ENCODE data around the gene ST3GAL6.
A peak's percentile ranks its signal among the peaks of the same experiment; 100 is the strongest.
"Not testable (repeated sequence)": the region's sequence is repeated elsewhere in the genome, so short reads cannot be mapped to it uniquely, and the experiment has no call there.

The ST3GAL6 gene

GRCh38 chr3:98805571-98805970 is 42.4 kb downstream of the ST3GAL6 start:
- DNase-seq (ENCODE audit: low spot score), result no peak

DNA sequence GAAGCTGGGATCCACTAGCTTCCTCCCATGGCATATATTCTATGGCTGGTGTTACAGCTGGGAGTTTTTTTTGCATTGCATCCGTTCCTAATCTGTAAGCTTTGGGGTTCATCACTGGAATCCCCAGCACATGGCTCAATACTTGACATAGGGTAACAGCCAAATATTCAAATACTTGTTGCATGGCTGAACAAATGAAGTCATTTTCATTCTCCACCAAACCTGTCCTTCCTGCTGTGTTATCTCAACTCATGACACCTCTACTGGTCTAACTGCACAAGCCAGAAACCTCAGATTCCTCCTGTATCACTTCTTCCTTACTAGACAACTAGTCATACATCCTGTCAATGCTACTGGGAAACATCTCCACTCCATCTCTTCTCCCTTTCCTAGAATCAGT is 43.4 kb downstream of the ST3GAL6 start:
- no peak for DNase-seq (ENCODE audit: low spot score)

GRCh38 chr3:98807011-98807410 is 43.9 kb downstream of the ST3GAL6 start:
- DNase-seq (ENCODE audit: low spot score), result no peak

DNA sequence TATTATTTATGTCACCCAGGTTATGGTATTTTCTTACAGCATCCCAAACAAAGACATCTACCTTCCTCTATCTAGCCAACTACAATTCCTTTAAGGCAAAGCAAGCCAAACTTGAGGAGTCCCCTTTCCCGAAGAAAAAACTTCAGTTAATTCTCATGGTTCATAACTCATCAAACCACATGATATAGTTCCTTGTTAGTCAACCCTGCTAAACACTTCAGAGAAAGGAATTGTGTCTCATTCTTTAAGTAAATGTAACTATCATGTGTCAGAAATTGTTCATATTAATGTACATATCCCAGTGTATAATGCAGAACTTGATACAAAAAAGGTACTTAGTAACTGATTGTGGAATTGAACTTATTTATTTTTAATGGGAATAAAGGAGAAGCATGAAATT is 44.4 kb downstream of the ST3GAL6 start:
- DNase-seq (ENCODE audit: low spot score), result no peak

GRCh38 chr3:98808071-98808470 is 44.9 kb downstream of the ST3GAL6 start:
- no peak for DNase-seq (ENCODE audit: low spot score)

- DNase-seq (ENCODE audit: low spot score), result no peak
Measured at GRCh38 chr3:98809557-98809956, 46.4 kb downstream of the ST3GAL6 start.

DNA sequence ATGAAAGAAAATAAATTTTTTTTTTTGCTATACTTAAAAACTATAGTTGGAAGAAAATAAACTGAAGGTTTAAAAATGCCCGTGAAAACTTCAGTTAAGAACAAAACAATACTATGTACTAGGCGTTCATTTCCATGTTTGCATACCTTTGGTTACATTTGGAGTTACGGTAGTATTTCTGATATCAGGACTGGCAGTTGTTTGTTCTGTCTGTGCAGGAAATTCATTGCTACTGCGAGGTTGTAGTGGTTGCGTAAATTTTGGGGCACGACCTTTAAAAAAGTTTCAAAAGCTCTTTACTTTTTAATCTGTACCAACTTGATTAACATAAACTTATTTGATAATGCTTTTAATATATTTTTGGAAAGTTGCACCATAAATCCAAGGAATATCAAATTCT is 47.9 kb downstream of the ST3GAL6 start:
- DNase-seq (ENCODE audit: low spot score), result no peak

DNA sequence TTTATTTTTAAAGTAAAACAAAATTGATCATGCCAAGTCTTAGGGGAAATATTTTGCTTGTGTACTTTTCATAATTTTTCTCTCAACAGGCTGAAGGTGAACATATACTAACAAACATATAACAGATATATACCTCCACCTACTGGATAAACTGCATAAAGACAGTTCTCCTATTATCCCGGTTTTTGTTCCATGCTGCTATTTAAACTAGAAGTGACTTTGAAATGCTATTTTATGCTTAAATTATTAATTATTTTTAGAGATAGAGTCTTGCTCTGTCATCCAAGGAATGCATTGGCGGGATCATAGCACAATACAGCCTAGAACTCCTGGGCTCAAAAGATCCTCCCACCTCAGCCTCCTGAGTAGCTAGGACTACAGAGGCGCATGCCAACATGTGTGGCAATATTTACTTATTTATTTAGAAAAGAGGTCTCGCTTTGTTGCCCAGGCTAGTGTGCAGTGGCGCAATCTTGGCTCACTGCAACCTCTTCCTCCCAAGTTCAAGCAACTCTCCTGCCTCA is 49.8 kb downstream of the ST3GAL6 start:
- DNase-seq (ENCODE audit: low spot score), result peak; percentile 31

DNA sequence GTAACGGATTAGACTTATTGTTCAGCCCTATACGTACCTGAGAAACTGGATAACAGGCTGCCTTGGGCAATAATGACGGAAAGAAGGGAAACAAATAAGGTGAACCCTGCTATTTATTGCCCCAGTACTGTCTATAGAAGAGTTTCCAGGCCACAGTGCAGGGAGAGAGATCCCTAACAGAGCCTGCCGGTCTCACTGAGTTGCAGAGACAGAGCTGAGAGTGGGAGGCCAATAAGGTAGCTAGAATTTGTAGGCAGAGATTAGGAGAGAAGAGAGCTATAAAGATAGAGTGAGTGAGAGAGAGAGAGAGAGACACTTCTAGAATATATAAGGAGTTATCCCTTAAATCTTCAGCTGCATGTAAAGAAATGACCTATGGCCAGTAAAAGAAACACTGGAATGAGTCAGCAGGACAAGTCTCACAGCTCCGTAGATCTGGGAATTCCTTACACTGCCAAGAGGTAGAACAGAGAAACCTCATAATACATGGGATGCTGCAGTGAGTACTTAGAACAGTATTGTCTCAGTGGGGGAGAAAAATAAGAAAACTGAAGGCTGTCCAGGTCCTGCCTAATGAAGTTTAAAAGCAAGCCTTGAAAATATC is 51.8 kb downstream of the ST3GAL6 start:
- DNase-seq (ENCODE audit: low spot score), result no peak

DNA sequence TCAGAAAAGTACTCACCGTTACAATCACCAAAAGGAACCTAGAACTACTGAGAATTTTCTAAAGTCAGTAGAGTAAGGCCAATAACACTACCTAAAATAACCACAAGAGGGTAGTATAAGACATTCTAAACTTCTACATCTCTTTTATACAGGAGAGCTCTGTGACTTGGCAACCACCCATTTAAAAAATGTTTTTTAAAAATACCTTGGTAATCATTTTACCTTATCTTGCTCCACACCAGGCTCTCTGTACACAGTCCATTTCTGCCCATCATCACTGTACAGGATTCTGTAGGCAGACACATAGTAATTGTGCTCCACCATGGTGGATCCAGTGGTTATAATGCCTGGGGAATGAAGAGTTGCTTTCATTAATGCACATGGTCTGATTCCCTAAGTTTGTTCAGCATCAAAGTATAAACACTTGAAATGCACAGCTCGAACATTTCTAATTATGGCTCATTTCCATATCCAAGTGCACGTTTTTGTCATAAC is 54.5 kb downstream of the ST3GAL6 start:
- peak; percentile 47 for DNase-seq (ENCODE audit: low spot score)

DNA sequence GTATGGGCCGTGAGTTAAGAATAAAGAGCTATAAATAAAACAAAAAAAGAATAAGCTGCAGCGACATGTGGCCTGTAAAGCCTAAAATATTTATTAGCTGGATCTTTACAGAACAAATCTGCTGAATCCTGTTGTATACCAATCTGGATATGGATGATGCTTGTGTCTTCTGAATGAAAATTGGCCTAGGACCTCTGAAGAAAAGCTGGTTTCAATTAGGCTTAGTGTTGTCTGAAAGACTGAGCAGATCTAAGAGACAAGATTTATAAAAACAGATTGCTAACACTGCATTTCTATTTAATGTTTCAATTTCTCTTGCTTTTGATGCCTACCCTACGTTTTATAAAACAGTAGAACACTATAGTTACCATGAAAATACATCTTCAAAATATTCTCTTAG is 57.9 kb downstream of the ST3GAL6 start:
- no peak for DNase-seq (ENCODE audit: low spot score)

- no peak for DNase-seq (ENCODE audit: low spot score)
Measured at GRCh38 chr3:98823791-98824190, 60.7 kb downstream of the ST3GAL6 start.

GRCh38 chr3:98824256-98824655 is 61.1 kb downstream of the ST3GAL6 start:
- no peak for DNase-seq (ENCODE audit: low spot score)

DNA sequence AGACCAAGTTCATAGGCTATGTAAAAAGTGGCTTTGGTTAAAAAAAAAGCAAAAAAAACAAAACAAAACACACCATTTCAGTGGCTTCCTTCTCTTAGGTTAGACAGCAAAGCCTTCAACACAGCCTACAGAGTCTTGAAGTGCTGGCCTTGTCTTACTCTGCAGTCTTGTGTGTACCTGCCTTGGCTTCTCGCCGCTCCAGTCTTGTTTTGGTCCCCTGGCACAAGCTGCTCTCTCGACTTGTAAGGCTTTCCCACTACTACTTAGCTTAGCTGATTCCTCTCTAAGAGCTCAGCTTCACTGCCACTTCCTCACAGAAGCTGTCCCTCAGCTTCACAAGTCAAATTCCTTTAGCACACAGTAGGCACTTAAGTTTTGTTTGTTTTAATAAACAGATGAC is 63.0 kb downstream of the ST3GAL6 start:
- no peak for DNase-seq (ENCODE audit: low spot score)

GRCh38 chr3:98827221-98827920 is 64.2 kb downstream of the ST3GAL6 start:
- DNase-seq (ENCODE audit: low spot score), result no peak

DNA sequence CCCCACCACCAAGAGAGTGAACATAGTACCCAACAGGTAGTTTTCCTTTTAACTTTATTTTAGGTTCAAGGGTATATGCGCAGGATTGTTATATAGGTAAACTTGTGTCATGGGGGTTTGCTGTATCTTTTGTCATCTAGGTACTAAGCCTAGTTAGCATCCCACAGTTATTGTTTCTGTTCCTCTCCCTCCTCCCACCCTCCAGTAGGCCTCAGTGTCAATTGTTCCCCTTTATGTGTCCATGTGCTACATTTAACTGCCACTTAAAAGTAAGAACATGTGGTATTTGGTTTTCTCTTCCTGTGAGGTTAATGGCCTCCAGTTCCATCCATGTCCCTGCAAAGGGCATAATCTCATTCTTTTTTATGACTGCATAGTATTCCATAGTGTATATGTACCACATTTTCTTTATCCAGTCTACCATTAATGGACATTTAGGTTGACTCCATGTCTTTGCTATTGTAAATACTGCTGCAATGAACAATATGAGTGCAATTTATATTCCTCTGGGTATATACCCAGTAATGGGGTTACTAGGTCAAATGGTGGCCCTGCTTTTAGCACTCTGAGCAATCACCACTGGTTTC is 66.2 kb downstream of the ST3GAL6 start:
- no peak for DNase-seq (ENCODE audit: low spot score)

DNA sequence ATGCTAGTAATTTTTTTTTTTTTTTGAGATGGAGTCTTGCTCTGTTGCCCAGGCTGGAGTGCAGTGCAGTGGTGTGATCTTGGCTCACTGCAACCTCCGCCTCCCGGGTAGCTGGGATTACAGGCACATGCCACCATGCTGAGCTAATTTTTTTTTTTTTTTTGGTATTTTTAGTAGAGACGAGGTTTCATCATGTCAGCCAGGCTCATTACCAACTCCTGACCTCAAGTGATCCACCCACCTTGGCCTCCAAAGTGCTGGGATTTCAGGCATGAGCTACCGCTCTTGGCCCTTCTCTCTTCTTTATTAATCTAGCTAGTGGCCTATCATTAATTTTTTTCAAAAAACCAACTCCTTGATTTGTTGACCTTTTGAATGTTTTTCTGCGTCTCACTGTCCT is 67.9 kb downstream of the ST3GAL6 start:
- DNase-seq (ENCODE audit: low spot score), result not testable (repeated sequence)

- no peak for DNase-seq (ENCODE audit: low spot score)
Measured at GRCh38 chr3:98839846-98840245, 76.7 kb downstream of the ST3GAL6 start.

GRCh38 chr3:98843266-98843959 is 80.3 kb downstream of the ST3GAL6 start:
- DNase-seq (ENCODE audit: low spot score), result no peak

All from Ammon's horn (tissue), 1 donor.